GM19468 (cell line): Measurements from ENCODE around the gene TBK1.
"Not testable (repeated sequence)": the region's sequence is repeated elsewhere in the genome, so short reads cannot be mapped to it uniquely, and the experiment has no call there.

Experiments used
- ATAC-seq: cut with Tn5 transposase; IDR thresholded peaks from one replicate; pipeline ENCODE4 v1.9.1; 2021; ENCODE audit warnings: mild to moderate bottlenecking, moderate library complexity, moderate number of reproducible peaks; ENCODE audit not compliant: unreplicated experiment; ENCODE audit errors: extremely low read depth

The TBK1 gene

GRCh38 chr12:64534672-64535199 is 82.8 kb downstream of the TBK1 start:
- no peak for ATAC-seq

GRCh38 chr12:64538121-64538520 is 86.2 kb downstream of the TBK1 start:
- ATAC-seq = no peak

GRCh38 chr12:64542409-64543047 is 90.6 kb downstream of the TBK1 start:
- not testable (repeated sequence) for ATAC-seq

- ATAC-seq = no peak
Observed at GRCh38 chr12:64544371-64545080, 92.6 kb downstream of the TBK1 start.

GRCh38 chr12:64545081-64545382 is 93.1 kb downstream of the TBK1 start:
- no peak for ATAC-seq

GRCh38 chr12:64549108-64549507 is 97.2 kb downstream of the TBK1 start:
- ATAC-seq = no peak

GRCh38 chr12:64550755-64551154 is 98.8 kb downstream of the TBK1 start:
- ATAC-seq = no peak

GRCh38 chr12:64551676-64552075 is 99.8 kb downstream of the TBK1 start:
- no peak for ATAC-seq
